ENCODE measurements around the gene ADRA2B. TPM values are rescaled to one million over a fixed set of nuclear protein-coding genes. Genes with fewer than 3 reads are reported as not detected.

ADRA2B gene
- total RNA-seq, 2 donors from 2014 or later: 1.7 to 2.1 TPM

- DNase-seq (no peak), ATAC-seq (replicated peaks in 1 of 2) (no peak)
- H3K9me3 Mint-ChIP-seq: peaks cover 2 to 4% of the 10 kb centered on the region in 2 donors
- no peaks in the 10 kb centered on the region for H3K27me3 Mint-ChIP-seq (ENCODE audit: low read depth)
- H3K27ac Mint-ChIP-seq: peak overlapping the region; percentile 1
- H3K4me1 Mint-ChIP-seq (ENCODE audit: low read depth): no peaks in the 10 kb centered on the region
- H3K36me3 Mint-ChIP-seq (ENCODE audit: insufficient read depth in 2 of 2): peaks cover 2 to 4% of the 10 kb centered on the region in 2 donors
- no peak overlapping the region for H3K4me3 Mint-ChIP-seq
Measured at GRCh38 chr2:96099861-96100798, 16.2 kb downstream of the ADRA2B start.

- Mint-ChIP-seq H3K4me1 (ENCODE audit: low read depth) (no peaks in the 10 kb centered on the region), H3K9me3 (no peaks in the 10 kb centered on the region)
- no peak for ATAC-seq (replicated peaks in 1 of 2)
Measured at GRCh38 chr2:96098900-96099590, 17.3 kb downstream of the ADRA2B start.

GRCh38 chr2:96097951-96098823 lies 18.2 kb downstream of the ADRA2B start:
- no peak overlapping the region for H3K4me3 Mint-ChIP-seq
- no peaks in the 10 kb centered on the region for H3K27me3 Mint-ChIP-seq (ENCODE audit: low read depth)
- DNase-seq: no peak
- no peaks in the 10 kb centered on the region for H3K4me1 Mint-ChIP-seq (ENCODE audit: low read depth)
- ATAC-seq (replicated peaks in 1 of 2): no peak
- H3K27ac Mint-ChIP-seq: no peak overlapping the region
- no peaks in the 10 kb centered on the region for H3K9me3 Mint-ChIP-seq
- H3K36me3 Mint-ChIP-seq (ENCODE audit: insufficient read depth in 2 of 2): no peaks in the 10 kb centered on the region

More at GRCh38 chr2:96098900-96099590, 17.3 kb downstream of the ADRA2B start:
- no peak for DNase-seq
- H3K4me3 Mint-ChIP-seq: no peak overlapping the region
- H3K27me3 Mint-ChIP-seq (ENCODE audit: low read depth): no peaks in the 10 kb centered on the region
- H3K36me3 Mint-ChIP-seq (ENCODE audit: insufficient read depth in 2 of 2): no peaks in the 10 kb centered on the region
- no peak overlapping the region for H3K27ac Mint-ChIP-seq

GRCh38 chr2:96097441-96097840 lies 18.9 kb downstream of the ADRA2B start:
- Mint-ChIP-seq H3K4me1 (ENCODE audit: low read depth) (no peaks in the 10 kb centered on the region), H3K9me3 (no peaks in the 10 kb centered on the region), H3K4me3 (no peak overlapping the region), H3K27ac (no peak overlapping the region), H3K36me3 (ENCODE audit: insufficient read depth in 2 of 2) (no peaks in the 10 kb centered on the region), H3K27me3 (ENCODE audit: low read depth) (no peaks in the 10 kb centered on the region)
- DNase-seq: no peak
- no peak for ATAC-seq (replicated peaks in 1 of 2)

GRCh38 chr2:96095116-96095636 lies 21.2 kb downstream of the ADRA2B start:
- DNase-seq (no peak), ATAC-seq (replicated peaks in 1 of 2) (no peak)
- Mint-ChIP-seq H3K9me3 (no peaks in the 10 kb centered on the region), H3K4me1 (ENCODE audit: low read depth) (no peaks in the 10 kb centered on the region), H3K27ac (no peak overlapping the region), H3K4me3 (no peak overlapping the region), H3K27me3 (ENCODE audit: low read depth) (no peaks in the 10 kb centered on the region), H3K36me3 (ENCODE audit: insufficient read depth in 2 of 2) (no peaks in the 10 kb centered on the region)

- no peak overlapping the region for H3K4me3 Mint-ChIP-seq
- no peak overlapping the region for H3K27ac Mint-ChIP-seq
- no peaks in the 10 kb centered on the region for H3K27me3 Mint-ChIP-seq (ENCODE audit: low read depth)
- no peaks in the 10 kb centered on the region for H3K4me1 Mint-ChIP-seq (ENCODE audit: low read depth)
- no peaks in the 10 kb centered on the region for H3K36me3 Mint-ChIP-seq (ENCODE audit: insufficient read depth in 2 of 2)
- H3K9me3 Mint-ChIP-seq: no peaks in the 10 kb centered on the region
- DNase-seq (no peak), ATAC-seq (replicated peaks in 1 of 2) (no peak)
Measured at GRCh38 chr2:96093528-96093927, 22.8 kb downstream of the ADRA2B start.

- Mint-ChIP-seq H3K27me3 (ENCODE audit: low read depth) (no peaks in the 10 kb centered on the region), H3K4me3 (no peak overlapping the region), H3K4me1 (ENCODE audit: low read depth) (no peaks in the 10 kb centered on the region), H3K27ac (no peak overlapping the region), H3K36me3 (ENCODE audit: insufficient read depth in 2 of 2) (no peaks in the 10 kb centered on the region), H3K9me3 (no peaks in the 10 kb centered on the region)
- DNase-seq: no peak
- no peak for ATAC-seq (replicated peaks in 1 of 2)
Measured at GRCh38 chr2:96092951-96093350, 23.4 kb downstream of the ADRA2B start.

GRCh38 chr2:96092573-96092877 lies 23.8 kb downstream of the ADRA2B start:
- H3K27ac Mint-ChIP-seq: no peak overlapping the region
- no peaks in the 10 kb centered on the region for H3K36me3 Mint-ChIP-seq (ENCODE audit: insufficient read depth in 2 of 2)
- no peaks in the 10 kb centered on the region for H3K4me1 Mint-ChIP-seq (ENCODE audit: low read depth)
- H3K27me3 Mint-ChIP-seq (ENCODE audit: low read depth): no peaks in the 10 kb centered on the region
- DNase-seq (no peak), ATAC-seq (replicated peaks in 1 of 2) (no peak)
- H3K9me3 Mint-ChIP-seq: no peaks in the 10 kb centered on the region
- no peak overlapping the region for H3K4me3 Mint-ChIP-seq

GRCh38 chr2:96091711-96092572 lies 24.4 kb downstream of the ADRA2B start:
- DNase-seq: no peak
- Mint-ChIP-seq H3K4me1 (ENCODE audit: low read depth) (no peaks in the 10 kb centered on the region), H3K4me3 (no peak overlapping the region), H3K9me3 (no peaks in the 10 kb centered on the region), H3K27ac (no peak overlapping the region), H3K36me3 (ENCODE audit: insufficient read depth in 2 of 2) (no peaks in the 10 kb centered on the region), H3K27me3 (ENCODE audit: low read depth) (no peaks in the 10 kb centered on the region)
- no peak for ATAC-seq (replicated peaks in 1 of 2)

GRCh38 chr2:96091141-96091710 lies 25.1 kb downstream of the ADRA2B start:
- H3K9me3 Mint-ChIP-seq: no peaks in the 10 kb centered on the region
- no peaks in the 10 kb centered on the region for H3K27me3 Mint-ChIP-seq (ENCODE audit: low read depth)
- ATAC-seq (replicated peaks in 1 of 2) (no peak), DNase-seq (no peak)
- no peaks in the 10 kb centered on the region for H3K4me1 Mint-ChIP-seq (ENCODE audit: low read depth)
- no peak overlapping the region for H3K4me3 Mint-ChIP-seq
- H3K27ac Mint-ChIP-seq: no peak overlapping the region
- no peaks in the 10 kb centered on the region for H3K36me3 Mint-ChIP-seq (ENCODE audit: insufficient read depth in 2 of 2)

GRCh38 chr2:96090196-96090926 lies 26.0 kb downstream of the ADRA2B start:
- Mint-ChIP-seq H3K4me3 (no peak overlapping the region), H3K27me3 (ENCODE audit: low read depth) (no peaks in the 10 kb centered on the region), H3K36me3 (ENCODE audit: insufficient read depth in 2 of 2) (no peaks in the 10 kb centered on the region), H3K4me1 (ENCODE audit: low read depth) (no peaks in the 10 kb centered on the region), H3K9me3 (no peaks in the 10 kb centered on the region), H3K27ac (no peak overlapping the region)
- ATAC-seq (replicated peaks in 1 of 2) (no peak), DNase-seq (no peak)

Measured in activated T-cell treated with anti-CD3 and anti-CD28 coated beads, Interleukin-2, amount 50 U/mL, for 72 hours (primary cell).